Smooth muscle cell (in vitro differentiated cells): ENCODE data around the gene BAZ2B. TPM values are rescaled to one million over a fixed set of nuclear protein-coding genes. Genes with fewer than 3 reads are reported as not detected.

Source experiments
- DNase-seq: peaks from one replicate; lab custom pipeline; 2025; ENCODE audit not compliant: unreplicated experiment; lab: John Stamatoyannopoulos, UW
- H2AFZ ChIP-seq: fragments of 200-600 bp; sonication (generic); 2 replicates; pipeline ENCODE4 v1.6.0; 2016; ENCODE audit warnings: antibody characterized with exemption, low read depth, mild to moderate bottlenecking
- H3F3A ChIP-seq: fragments of 200-600 bp; sonication (generic); 2 replicates; pipeline ENCODE4 v1.6.0; 2017; ENCODE audit warnings: antibody characterized with exemption, low read depth
- H3K27ac ChIP-seq: fragments of 200-600 bp; sonication (generic); 2 replicates; pipeline ENCODE4 v1.5.1; 2016; ENCODE audit warnings: low read depth, mild to moderate bottlenecking
- H3K27me3 ChIP-seq: fragments of 200-600 bp; sonication (generic); 2 replicates; pipeline ENCODE4 v1.6.1; 2016; ENCODE audit warnings: low read depth, mild to moderate bottlenecking
- H3K36me3 ChIP-seq: fragments of 200-600 bp; sonication (generic); 2 replicates; pipeline ENCODE4 v1.5.1; 2016; ENCODE audit warnings: low read depth
- H3K4me1 ChIP-seq: fragments of 200-600 bp; sonication (generic); 2 replicates; pipeline ENCODE4 v1.5.1; 2016; ENCODE audit warnings: low read depth
- H3K4me2 ChIP-seq: fragments of 200-600 bp; sonication (generic); 2 replicates; pipeline ENCODE4 v1.6.0; 2016; ENCODE audit warnings: mild to moderate bottlenecking
- H3K4me3 ChIP-seq: fragments of 200-600 bp; sonication (generic); 2 replicates; pipeline ENCODE4 v1.5.1; 2016; ENCODE audit warnings: mild to moderate bottlenecking
- H3K79me2 ChIP-seq: fragments of 200-600 bp; sonication (generic); 2 replicates; pipeline ENCODE4 v1.6.0; 2016; ENCODE audit warnings: low read depth, mild to moderate bottlenecking
- H3K9ac ChIP-seq: fragments of 200-600 bp; sonication (generic); 2 replicates; pipeline ENCODE4 v1.6.0; 2016; ENCODE audit warnings: low read depth
- H3K9me3 ChIP-seq: fragments of 200-600 bp; sonication (generic); replicated peaks from 2 replicates; pipeline ENCODE4 v1.5.1; 2016; ENCODE audit warnings: low read depth
- H4K20me1 ChIP-seq: fragments of 200-600 bp; sonication (generic); 2 replicates; pipeline ENCODE4 v1.6.0; 2016; ENCODE audit warnings: low read depth
- CTCF ChIP-seq: fragments of 200-600 bp; sonication (generic); IDR thresholded peaks from 2 replicates; pipeline ENCODE4 v1.5.1; 2017; ENCODE audit warnings: borderline replicate concordance, mild to moderate bottlenecking, antibody characterized with exemption; ENCODE audit not compliant: insufficient read depth, poor library complexity, severe bottlenecking
- WGBS: methylation state at CpG from one replicate; pipeline ENCODE4 v1.1.7; 2016; ENCODE audit warnings: low lambda C conversion rate; 5-methylcytosine and 5-hydroxymethylcytosine counted together
- polyA plus RNA-seq: library from polyadenylated mRNA; unstranded; fragments of >200 nt; fragmentation: Nextera tagmentation; extraction: Ambion mirVana; gene quantifications from 2 replicates; pipeline ENCODE4 v1.2.1, GENCODE V29; 2016
- total RNA-seq: library from RNA; depleted of rRNA; stranded (reverse); fragments of >200 nt; gene quantifications from 2 replicates; pipeline ENCODE4 v1.2.3, GENCODE V29; 2014

The BAZ2B gene
- total and polyA plus RNA-seq, 2 experiments from 2014 or later = 27.7 to 58.5 TPM

DNA sequence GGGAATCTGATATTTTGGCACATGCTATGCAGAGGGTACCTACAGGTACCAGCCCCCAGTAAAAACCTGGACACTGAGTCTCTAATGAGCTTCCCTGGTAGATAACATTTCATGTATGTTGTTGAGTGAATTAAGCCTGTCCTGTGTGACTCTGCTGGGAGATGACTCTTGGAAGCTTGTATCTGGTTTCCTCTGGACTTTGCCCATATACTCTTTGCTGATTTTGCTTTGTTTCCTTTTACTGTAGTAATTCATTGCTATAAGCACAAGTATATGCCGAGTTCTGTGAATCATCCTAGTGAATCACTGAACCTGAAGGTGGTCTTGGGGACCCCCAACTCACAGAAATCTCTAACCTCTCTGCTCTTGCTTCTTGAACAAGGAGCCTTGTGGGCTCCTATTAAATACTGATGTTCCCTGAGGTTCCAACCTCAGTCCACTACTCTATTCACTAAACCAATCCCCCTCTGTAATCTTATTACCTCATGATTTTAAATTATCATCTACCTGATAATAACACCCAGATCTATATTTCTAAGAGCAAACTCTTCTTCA is 235.6 kb downstream of the BAZ2B start:
- no peak for DNase-seq
- Histone ChIP-seq H3K79me2 (no peaks in the 10 kb centered on the region), H3K36me3 (no peaks in the 10 kb centered on the region), H3F3A (no peaks in the 10 kb centered on the region), H3K27me3 (no peaks in the 10 kb centered on the region), H3K4me2 (no peak overlapping the region), H3K27ac (no peak overlapping the region), H2AFZ (no peak overlapping the region), H3K4me1 (no peaks in the 10 kb centered on the region), H3K9ac (no peak overlapping the region), H3K4me3 (no peak overlapping the region), H4K20me1 (no peaks in the 10 kb centered on the region), H3K9me3 (no peaks in the 10 kb centered on the region)
- 85% methylated on average over 1 of the region's 1 CpG for WGBS
- TF ChIP-seq CTCF = no peak

- no peaks in the 10 kb centered on the region for H3K36me3 ChIP-seq
- H3K9me3 ChIP-seq = no peaks in the 10 kb centered on the region
- no peak for DNase-seq
- no peak overlapping the region for H3K9ac ChIP-seq
- H3K4me1 ChIP-seq = no peaks in the 10 kb centered on the region
- 45% methylated on average over 1 of the region's 1 CpG for WGBS
- H3K27me3 ChIP-seq = no peaks in the 10 kb centered on the region
- H3K79me2 ChIP-seq = no peaks in the 10 kb centered on the region
- no peak overlapping the region for H2AFZ ChIP-seq
- no peak overlapping the region for H3K27ac ChIP-seq
- no peaks in the 10 kb centered on the region for H4K20me1 ChIP-seq
- no peak for TF ChIP-seq CTCF
- no peaks in the 10 kb centered on the region for H3F3A ChIP-seq
- H3K4me3 ChIP-seq = no peak overlapping the region
- no peak overlapping the region for H3K4me2 ChIP-seq
These were observed 237.2 kb downstream of the BAZ2B start for GRCh38 chr2:159379181-159379580.

DNA sequence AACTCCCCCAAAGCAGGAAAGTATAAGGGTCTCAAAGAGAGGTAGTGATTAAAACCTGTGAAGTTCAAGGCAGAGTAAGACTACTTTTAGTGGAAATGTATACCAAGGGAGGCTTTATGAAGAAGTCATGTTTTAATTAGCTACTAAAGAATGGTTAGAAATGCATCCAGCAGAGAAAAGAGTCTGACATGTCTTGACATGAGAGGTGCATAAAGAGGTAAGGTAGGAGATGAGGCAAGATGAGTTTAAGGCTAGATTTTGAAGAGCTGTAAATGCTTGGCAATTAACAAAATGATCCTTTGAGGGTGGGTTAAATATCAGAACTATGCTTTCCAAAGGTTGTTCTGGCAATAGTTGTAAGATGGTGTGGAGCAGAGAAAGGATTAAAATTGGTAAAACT is 241.1 kb downstream of the BAZ2B start:
- Histone ChIP-seq H3F3A (no peaks in the 10 kb centered on the region), H3K4me1 (no peaks in the 10 kb centered on the region), H3K4me2 (no peak overlapping the region), H3K4me3 (no peak overlapping the region), H3K9ac (no peak overlapping the region), H4K20me1 (no peaks in the 10 kb centered on the region), H3K36me3 (peaks cover 13% of the 10 kb centered on the region), H3K27me3 (no peaks in the 10 kb centered on the region), H3K9me3 (no peaks in the 10 kb centered on the region), H3K27ac (no peak overlapping the region), H2AFZ (no peak overlapping the region), H3K79me2 (no peaks in the 10 kb centered on the region)
- no peak for DNase-seq
- no peak for TF ChIP-seq CTCF

DNA sequence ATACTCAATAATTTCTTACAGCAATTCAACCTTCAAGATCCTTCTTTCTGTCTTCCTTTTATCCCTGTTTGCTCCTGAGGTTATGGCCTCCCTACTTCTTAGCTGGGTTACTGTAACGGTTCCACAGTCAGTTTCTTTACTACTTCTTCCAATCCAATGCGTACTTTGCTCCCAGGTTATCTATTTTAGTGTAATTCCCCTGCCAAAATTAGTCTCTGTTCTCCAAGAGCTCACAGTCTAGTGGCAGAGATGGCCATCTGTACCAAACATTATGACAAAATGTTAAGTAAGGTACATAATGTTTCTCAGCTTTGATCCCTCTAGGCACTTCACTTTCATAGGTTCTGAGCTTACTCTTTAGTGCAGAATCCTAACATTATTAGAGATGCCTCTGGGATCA is 244.8 kb downstream of the BAZ2B start:
- Histone ChIP-seq H3K4me3 (no peak overlapping the region), H3K9me3 (no peaks in the 10 kb centered on the region), H3K9ac (no peak overlapping the region), H3K36me3 (peaks cover 13% of the 10 kb centered on the region), H3F3A (no peaks in the 10 kb centered on the region), H3K27ac (no peak overlapping the region), H3K27me3 (no peaks in the 10 kb centered on the region), H2AFZ (no peak overlapping the region), H3K79me2 (no peaks in the 10 kb centered on the region), H3K4me2 (no peak overlapping the region), H4K20me1 (no peaks in the 10 kb centered on the region), H3K4me1 (no peaks in the 10 kb centered on the region)
- DNase-seq = no peak
- 73% methylated on average over 2 of the region's 2 CpGs for WGBS
- TF ChIP-seq CTCF = no peak
